MM.1S (cell line): ENCODE data around the gene CSNK1D.

Experiments
- DNase-seq: peaks from one replicate; pipeline ENCODE4 v3.0.0-alpha.2; 2015
- H2AFZ ChIP-seq: fragments of 300-600 bp; sonication (generic); 2 replicates; pipeline ENCODE4 v1.6.0; 2016; ENCODE audit warnings: antibody characterized with exemption, low read length
- H3F3A ChIP-seq: fragments of 300-600 bp; sonication (generic); 2 replicates; pipeline ENCODE4 v1.6.1; 2016; ENCODE audit warnings: mild to moderate bottlenecking, antibody characterized with exemption, low read length, moderate library complexity, mixed read lengths; ENCODE audit not compliant: insufficient read depth
- H3K27ac ChIP-seq: fragments of 300-600 bp; sonication (generic); 2 replicates; pipeline ENCODE4 v1.5.1; 2016; ENCODE audit warnings: mild to moderate bottlenecking, low read length
- H3K27me3 ChIP-seq: fragments of 300-600 bp; sonication (generic); replicated peaks from 2 replicates; pipeline ENCODE4 v1.6.0; 2016; ENCODE audit warnings: low read length; ENCODE audit not compliant: insufficient read depth
- H3K36me3 ChIP-seq: fragments of 300-600 bp; sonication (generic); replicated peaks from 2 replicates; pipeline ENCODE4 v1.6.1; 2016; ENCODE audit warnings: mild to moderate bottlenecking, low read length, mixed read lengths; ENCODE audit not compliant: insufficient read depth
- H3K4me1 ChIP-seq: fragments of 300-600 bp; sonication (generic); 2 replicates; pipeline ENCODE4 v1.6.1; 2016; ENCODE audit warnings: low read length, mixed read lengths
- H3K4me2 ChIP-seq: fragments of 300-600 bp; sonication (generic); 2 replicates; pipeline ENCODE4 v1.6.0; 2016; ENCODE audit warnings: low read depth, low read length
- H3K4me3 ChIP-seq: fragments of 300-600 bp; sonication (generic); 2 replicates; pipeline ENCODE4 v1.5.1; 2016; ENCODE audit warnings: low read length, mixed read lengths
- H3K79me2 ChIP-seq: fragments of 300-600 bp; sonication (generic); 2 replicates; pipeline ENCODE4 v1.6.1; 2016; ENCODE audit warnings: mixed run types, low read length, mixed read lengths
- H3K9ac ChIP-seq: fragments of 300-600 bp; sonication (generic); 2 replicates; pipeline ENCODE4 v1.6.1; 2016; ENCODE audit warnings: low read length, mixed read lengths
- H3K9me2 ChIP-seq: fragments of 300-600 bp; sonication (generic); replicated peaks from 2 replicates; pipeline ENCODE4 v1.6.1; 2016; ENCODE audit warnings: mild to moderate bottlenecking, low read length, mixed read lengths; ENCODE audit not compliant: insufficient read depth
- H3K9me3 ChIP-seq: fragments of 300-600 bp; sonication (generic); replicated peaks from 2 replicates; pipeline ENCODE4 v1.6.1; 2016; ENCODE audit warnings: mild to moderate bottlenecking, low read length, mixed read lengths; ENCODE audit not compliant: insufficient read depth
- H4K20me1 ChIP-seq: fragments of 300-600 bp; sonication (generic); 2 replicates; pipeline ENCODE4 v1.6.1; 2016; ENCODE audit warnings: mild to moderate bottlenecking, low read length, moderate library complexity, mixed read lengths; ENCODE audit not compliant: insufficient read depth
- CTCF ChIP-seq: fragments of 300-600 bp; sonication (generic); IDR thresholded peaks from 2 replicates; pipeline ENCODE4 v1.5.1; 2016; ENCODE audit warnings: antibody characterized with exemption, low read length, mixed read lengths
- EZH2 ChIP-seq: fragments of 300-600 bp; sonication (generic); optimal IDR thresholded peaks from 2 replicates; pipeline ENCODE3; 2017; ENCODE audit warnings: low read depth, mild to moderate bottlenecking, antibody characterized with exemption, low read length, mixed read lengths
- EZH2phosphoT487 ChIP-seq: fragments of 300-600 bp; sonication (generic); IDR thresholded peaks from 2 replicates; pipeline ENCODE4 v1.6.1; 2018; ENCODE audit warnings: antibody characterized with exemption, low read length

The CSNK1D gene

GRCh38 chr17:82253179-82253544 lies 20.3 kb downstream of the CSNK1D start:
- Histone ChIP-seq H3K4me3 (no peak overlapping the region), H4K20me1 (no peaks in the 10 kb centered on the region), H3K36me3 (peaks cover 17% of the 10 kb centered on the region), H3K9ac (no peak overlapping the region), H2AFZ (no peak overlapping the region), H3K27ac (no peak overlapping the region), H3K27me3 (no peaks in the 10 kb centered on the region), H3K79me2 (peaks cover 81% of the 10 kb centered on the region), H3F3A (no peaks in the 10 kb centered on the region), H3K9me2 (no peaks in the 10 kb centered on the region), H3K9me3 (no peaks in the 10 kb centered on the region), H3K4me1 (no peaks in the 10 kb centered on the region), H3K4me2 (no peak overlapping the region)
- DNase-seq = no peak
- TF ChIP-seq CTCF (no peak), EZH2 (no peak), EZH2phosphoT487 (no peak)

GRCh38 chr17:82252511-82253178 lies 20.9 kb downstream of the CSNK1D start:
- Histone ChIP-seq H3K9me2 (no peaks in the 10 kb centered on the region), H4K20me1 (no peaks in the 10 kb centered on the region), H3K9me3 (no peaks in the 10 kb centered on the region), H3F3A (no peaks in the 10 kb centered on the region), H3K4me2 (no peak overlapping the region), H2AFZ (no peak overlapping the region), H3K79me2 (peaks cover 83% of the 10 kb centered on the region), H3K4me3 (no peak overlapping the region), H3K4me1 (no peaks in the 10 kb centered on the region), H3K27ac (no peak overlapping the region), H3K27me3 (no peaks in the 10 kb centered on the region), H3K36me3 (peaks cover 17% of the 10 kb centered on the region), H3K9ac (no peak overlapping the region)
- no peak for DNase-seq
- TF ChIP-seq EZH2 (no peak), EZH2phosphoT487 (no peak), CTCF (no peak)

GRCh38 chr17:82250868-82251500 lies 22.5 kb downstream of the CSNK1D start:
- Histone ChIP-seq H3K9me3 (no peaks in the 10 kb centered on the region), H3K27me3 (no peaks in the 10 kb centered on the region), H3K9ac (no peak overlapping the region), H4K20me1 (no peaks in the 10 kb centered on the region), H3K4me3 (no peak overlapping the region), H3K36me3 (peaks cover 17% of the 10 kb centered on the region), H3F3A (no peaks in the 10 kb centered on the region), H3K9me2 (no peaks in the 10 kb centered on the region), H3K4me2 (no peak overlapping the region), H3K4me1 (no peaks in the 10 kb centered on the region), H3K27ac (no peak overlapping the region), H3K79me2 (peaks cover 76% of the 10 kb centered on the region), H2AFZ (no peak overlapping the region)
- DNase-seq = no peak
- TF ChIP-seq CTCF (no peak), EZH2 (no peak), EZH2phosphoT487 (no peak)
